SJCRH30 (cell line): ENCODE measurements around the gene TIMP3. TPM values are rescaled to one million over a fixed set of nuclear protein-coding genes. Genes with fewer than 3 reads are reported as not detected.

Experiments used
- DNase-seq, 2 experiments: peaks; one replicate each; pipeline ENCODE4 v3.0.0-alpha.2; 2015 to 2020
- H3K27ac ChIP-seq: fragments of 250-450 bp; sonication (Bioruptor Pico); 2 replicates; pipeline ENCODE4 v1.5.1; 2020; ENCODE audit warnings: mild to moderate bottlenecking, moderate library complexity
- H3K27me3 ChIP-seq: fragments of 250-450 bp; sonication (Bioruptor Pico); 2 replicates; pipeline ENCODE4 v1.5.1; 2020; ENCODE audit warnings: mild to moderate bottlenecking, moderate library complexity
- H3K36me3 ChIP-seq: fragments of 250-450 bp; sonication (Bioruptor Pico); 2 replicates; pipeline ENCODE4 v1.5.1; 2020; ENCODE audit warnings: mild to moderate bottlenecking, moderate library complexity
- H3K4me1 ChIP-seq: fragments of 250-450 bp; sonication (Bioruptor Pico); 2 replicates; pipeline ENCODE4 v1.5.1; 2020; ENCODE audit warnings: mild to moderate bottlenecking, moderate library complexity
- H3K4me3 ChIP-seq: fragments of 250-450 bp; sonication (Bioruptor Pico); 2 replicates; pipeline ENCODE4 v1.5.1; 2020; ENCODE audit warnings: mild to moderate bottlenecking, moderate library complexity
- H3K9me3 ChIP-seq: fragments of 250-450 bp; sonication (Bioruptor Pico); replicated peaks from 2 replicates; pipeline ENCODE4 v1.5.1; 2020; ENCODE audit warnings: mild to moderate bottlenecking, moderate library complexity
- total RNA-seq: library from RNA; depleted of rRNA; stranded (reverse); fragments of >200 nt; shearing (Covaris generic); gene quantifications from 2 replicates; pipeline ENCODE4 v1.2.3, GENCODE V29; 2014

The TIMP3 gene
- total RNA-seq, 1 experiment from 2014 or later: 35.0 TPM

DNA sequence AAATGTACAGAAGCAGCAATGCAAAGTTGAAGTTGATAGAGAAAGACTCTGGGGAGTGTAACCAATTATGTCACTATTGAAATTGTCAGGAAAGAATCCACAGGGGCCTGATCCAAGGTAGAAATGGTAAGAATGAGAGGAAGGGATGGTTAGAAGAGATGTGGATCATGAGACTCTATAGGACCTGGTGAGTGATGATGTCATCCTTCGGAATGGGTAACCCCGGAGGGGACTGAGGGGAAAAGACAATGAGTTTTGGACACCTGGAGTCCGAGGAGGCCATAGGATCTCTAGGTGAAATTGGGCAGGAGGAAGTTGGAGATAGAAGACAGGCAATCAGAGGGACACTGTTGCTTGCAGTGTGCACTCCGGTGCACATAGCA lies 6.3 kb upstream of the TIMP3 start:
- Histone ChIP-seq H3K36me3 (no peaks in the 10 kb centered on the region), H3K27me3 (no peaks in the 10 kb centered on the region), H3K27ac (no peak overlapping the region), H3K9me3 (no peaks in the 10 kb centered on the region), H3K4me3 (no peak overlapping the region), H3K4me1 (peaks cover 11% of the 10 kb centered on the region)
- no peak for DNase-seq

DNA sequence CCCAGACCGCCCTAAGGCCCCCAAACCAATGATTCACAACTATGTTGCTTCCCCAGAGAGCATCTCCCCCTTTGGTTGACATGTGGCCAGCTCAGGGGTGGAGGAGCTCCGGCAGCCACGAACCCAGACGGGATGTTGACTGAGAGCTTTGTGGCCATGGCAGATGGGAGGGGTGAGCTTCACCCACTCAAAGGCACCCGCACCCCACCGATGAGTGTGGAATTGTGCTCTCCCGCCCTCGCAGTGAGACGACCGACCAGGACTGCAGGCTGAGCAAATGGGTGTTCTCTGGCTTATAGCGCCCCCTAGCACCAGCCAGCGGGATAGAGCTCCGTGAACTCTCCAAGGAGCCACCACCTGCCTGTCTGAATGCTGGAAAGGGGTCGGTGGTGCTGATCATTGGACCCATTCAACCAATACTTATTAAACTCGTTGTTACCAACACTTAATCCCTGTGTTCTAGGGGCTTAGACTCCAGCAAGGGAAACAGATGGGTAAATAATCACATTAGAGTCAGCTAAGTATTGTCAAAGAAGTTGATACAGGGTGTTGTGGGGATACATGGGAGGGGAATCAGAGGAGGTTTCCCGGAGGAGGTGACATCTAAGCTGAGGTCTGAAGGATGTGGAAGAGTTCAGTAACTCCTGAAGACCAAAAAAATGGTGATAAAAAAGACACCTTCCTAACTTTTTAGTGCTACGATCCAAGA lies 4.5 kb upstream of the TIMP3 start:
- Histone ChIP-seq H3K9me3 (no peaks in the 10 kb centered on the region), H3K27me3 (no peaks in the 10 kb centered on the region), H3K36me3 (no peaks in the 10 kb centered on the region), H3K27ac (no peak overlapping the region), H3K4me1 (peaks cover 21% of the 10 kb centered on the region), H3K4me3 (no peak overlapping the region)
- DNase-seq: peak; percentile 55 to 79

DNA sequence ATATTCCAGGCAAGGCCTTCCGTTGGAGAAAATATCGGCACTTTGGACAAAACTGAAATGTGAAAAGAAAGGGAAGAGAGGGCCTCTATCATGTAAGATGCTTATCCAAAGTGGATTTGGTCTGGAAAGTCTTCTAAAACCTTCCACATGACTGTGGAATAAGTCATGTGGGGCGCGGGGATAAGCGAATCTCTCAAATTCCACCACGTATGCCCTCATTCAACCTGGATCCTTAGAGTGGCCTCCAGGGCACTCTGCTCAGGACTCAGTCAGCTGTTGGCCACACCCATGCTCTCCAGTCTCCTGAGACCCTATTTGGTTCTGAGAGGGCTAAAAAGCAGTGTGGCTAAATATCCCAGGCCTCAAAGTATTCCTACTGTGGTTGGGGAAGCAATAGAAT lies 2.0 kb upstream of the TIMP3 start:
- DNase-seq: peak in 1 of 2 experiments; percentile 23
- no peaks in the 10 kb centered on the region for H3K9me3 ChIP-seq

DNA sequence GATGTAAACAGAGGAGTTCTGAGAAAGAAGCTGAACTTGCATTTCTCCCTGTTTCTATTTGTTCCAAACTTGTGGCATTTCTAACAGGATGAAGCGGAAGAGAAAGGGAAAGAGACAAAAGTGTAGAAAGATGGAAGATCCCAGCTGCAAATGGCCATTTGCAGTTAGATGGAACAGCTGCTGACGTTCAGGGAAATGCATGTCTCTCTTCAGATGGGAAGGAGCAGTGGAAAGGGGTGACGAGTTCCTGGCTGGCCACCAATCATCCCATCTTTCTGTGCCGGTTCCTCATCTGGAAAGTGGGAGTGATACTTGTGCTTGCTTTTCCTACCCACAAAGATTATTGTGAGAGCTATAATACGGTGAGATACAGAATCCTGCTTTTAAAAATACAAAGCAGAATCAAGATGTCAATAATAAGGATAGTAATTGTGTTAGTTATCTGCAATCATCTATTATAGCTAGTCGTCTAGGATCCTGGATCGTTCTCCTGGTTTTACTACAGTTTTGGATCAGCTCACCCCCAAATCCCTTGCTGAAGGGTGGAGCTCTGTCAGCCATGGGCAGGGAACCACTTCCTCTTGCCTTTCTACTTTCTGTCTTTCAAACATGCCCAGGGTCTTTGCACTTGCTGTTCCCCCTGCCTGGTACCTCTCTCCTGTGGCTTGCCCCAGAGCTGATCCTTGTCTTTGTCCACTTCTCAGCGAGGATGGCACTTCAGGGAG lies 1.2 kb upstream of the TIMP3 start:
- no peaks in the 10 kb centered on the region for H3K36me3 ChIP-seq
- DNase-seq: peak; percentile 45 to 65
- no peaks in the 10 kb centered on the region for H3K27me3 ChIP-seq
- H3K4me3 ChIP-seq: no peak overlapping the region
- peak overlapping the region; percentile 33 for H3K27ac ChIP-seq
- H3K9me3 ChIP-seq: no peaks in the 10 kb centered on the region
- peaks cover 30% of the 10 kb centered on the region for H3K4me1 ChIP-seq

More for the DNA sequence above, 2.0 kb upstream of the TIMP3 start:
- H3K36me3 ChIP-seq: no peaks in the 10 kb centered on the region
- H3K4me3 ChIP-seq: no peak overlapping the region
- H3K27me3 ChIP-seq: no peaks in the 10 kb centered on the region
- peaks cover 30% of the 10 kb centered on the region for H3K4me1 ChIP-seq
- H3K27ac ChIP-seq: peak overlapping the region; percentile 33

DNA sequence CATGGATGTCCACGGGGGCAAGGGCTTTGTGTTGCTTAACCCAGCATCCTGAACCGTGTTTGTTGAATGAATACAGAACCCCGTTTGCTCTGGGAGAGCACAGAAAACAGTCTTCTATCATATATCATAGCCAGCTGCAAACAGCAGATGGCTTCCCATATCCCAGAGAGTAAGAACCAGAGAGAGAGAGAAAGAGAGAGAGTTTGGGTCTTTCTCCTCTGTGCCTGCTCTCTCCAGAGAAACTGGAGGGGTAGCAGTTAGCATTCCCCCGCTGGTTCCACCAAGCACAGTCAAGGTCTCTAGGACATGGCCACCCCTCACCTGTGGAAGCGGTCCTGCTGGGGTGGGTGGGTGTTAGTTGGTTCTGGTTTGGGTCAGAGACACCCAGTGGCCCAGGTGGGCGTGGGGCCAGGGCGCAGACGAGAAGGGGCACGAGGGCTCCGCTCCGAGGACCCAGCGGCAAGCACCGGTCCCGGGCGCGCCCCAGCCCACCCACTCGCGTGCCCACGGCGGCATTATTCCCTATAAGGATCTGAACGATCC lies 440 bp upstream of the TIMP3 start:
- Histone ChIP-seq H3K36me3 (no peaks in the 10 kb centered on the region), H3K4me3 (peak overlapping the region; percentile 75), H3K27ac (peak overlapping the region; percentile 31; the same call in 1 of the 2 replicates), H3K27me3 (no peaks in the 10 kb centered on the region), H3K4me1 (peaks cover 30% of the 10 kb centered on the region), H3K9me3 (no peaks in the 10 kb centered on the region)
- DNase-seq: peak in 1 of 2 experiments; percentile 34

DNA sequence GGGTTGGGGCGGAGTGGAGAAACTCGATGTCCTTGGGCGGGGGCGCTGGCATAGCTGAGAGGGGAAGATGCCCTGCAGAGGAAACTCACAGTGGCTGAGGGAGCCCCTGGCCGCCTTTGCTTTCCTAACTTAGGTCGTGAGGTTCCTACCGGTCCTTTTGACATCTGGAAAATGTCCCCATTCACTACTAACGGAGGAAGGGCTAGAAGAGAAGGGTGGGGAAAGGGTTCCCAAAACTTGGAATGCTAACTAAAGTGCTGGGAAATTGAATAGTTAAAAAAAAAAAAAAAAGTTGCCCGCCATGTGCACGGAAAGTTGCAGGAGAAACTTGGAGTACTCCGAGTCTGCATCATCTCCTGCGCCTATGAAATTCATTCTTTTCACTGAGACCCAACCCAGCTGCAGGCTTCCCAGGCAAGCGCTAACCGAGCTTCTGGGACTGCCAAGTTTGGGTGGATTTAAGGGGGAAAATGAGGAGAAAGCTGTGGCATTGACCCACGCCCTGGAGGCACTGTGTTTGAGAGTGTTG lies 796 bp downstream of the TIMP3 start:
- no peaks in the 10 kb centered on the region for H3K36me3 ChIP-seq
- H3K9me3 ChIP-seq: no peaks in the 10 kb centered on the region
- H3K27me3 ChIP-seq: no peaks in the 10 kb centered on the region
- peaks cover 30% of the 10 kb centered on the region for H3K4me1 ChIP-seq
- H3K4me3 ChIP-seq: peak overlapping the region; percentile 75
- peak in 1 of 2 experiments; percentile 32 for DNase-seq
- H3K27ac ChIP-seq: no peak overlapping the region; the same call in 1 of the 2 replicates

DNA sequence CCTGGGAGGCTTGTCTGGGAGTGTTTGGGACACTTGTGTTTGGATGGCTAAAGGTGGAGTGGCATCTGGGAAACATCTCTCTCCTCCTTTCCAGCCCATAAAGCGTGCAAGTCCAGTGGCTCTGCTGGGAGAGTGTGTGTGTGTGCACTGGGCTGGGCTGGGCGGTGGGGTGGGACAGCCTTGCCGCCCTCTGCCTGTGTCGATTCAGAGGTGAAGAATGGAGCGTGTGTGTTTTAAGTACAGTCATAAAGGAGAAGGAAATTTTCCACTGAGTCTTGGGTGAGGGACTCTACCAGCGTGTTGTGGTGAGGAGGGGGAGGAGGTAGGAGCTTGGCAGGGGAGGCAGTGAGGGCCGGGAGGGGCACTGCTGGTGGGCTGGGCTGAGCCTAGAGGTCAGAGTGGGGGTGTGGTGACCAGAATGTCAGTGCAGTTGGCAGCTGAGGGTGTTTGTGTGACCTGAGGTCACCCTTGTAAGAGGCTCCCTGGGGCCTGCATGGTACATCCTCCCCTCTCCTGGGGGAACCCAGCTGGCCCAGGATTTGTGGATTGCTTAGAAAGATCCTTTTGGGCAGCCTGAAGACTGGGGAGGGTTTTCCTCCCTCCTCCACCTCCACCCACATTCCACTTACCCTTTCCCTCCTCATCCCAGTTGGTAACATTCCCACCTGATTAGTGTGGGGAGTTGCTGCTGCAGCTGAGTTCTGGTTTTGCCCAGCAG lies 1.7 kb downstream of the TIMP3 start:
- H3K4me1 ChIP-seq: peaks cover 30% of the 10 kb centered on the region
- no peaks in the 10 kb centered on the region for H3K27me3 ChIP-seq
- no peak overlapping the region for H3K27ac ChIP-seq
- DNase-seq: peak in 1 of 2 experiments; percentile 30
- peak overlapping the region; percentile 75 for H3K4me3 ChIP-seq
- H3K9me3 ChIP-seq: no peaks in the 10 kb centered on the region
- H3K36me3 ChIP-seq: no peaks in the 10 kb centered on the region

DNA sequence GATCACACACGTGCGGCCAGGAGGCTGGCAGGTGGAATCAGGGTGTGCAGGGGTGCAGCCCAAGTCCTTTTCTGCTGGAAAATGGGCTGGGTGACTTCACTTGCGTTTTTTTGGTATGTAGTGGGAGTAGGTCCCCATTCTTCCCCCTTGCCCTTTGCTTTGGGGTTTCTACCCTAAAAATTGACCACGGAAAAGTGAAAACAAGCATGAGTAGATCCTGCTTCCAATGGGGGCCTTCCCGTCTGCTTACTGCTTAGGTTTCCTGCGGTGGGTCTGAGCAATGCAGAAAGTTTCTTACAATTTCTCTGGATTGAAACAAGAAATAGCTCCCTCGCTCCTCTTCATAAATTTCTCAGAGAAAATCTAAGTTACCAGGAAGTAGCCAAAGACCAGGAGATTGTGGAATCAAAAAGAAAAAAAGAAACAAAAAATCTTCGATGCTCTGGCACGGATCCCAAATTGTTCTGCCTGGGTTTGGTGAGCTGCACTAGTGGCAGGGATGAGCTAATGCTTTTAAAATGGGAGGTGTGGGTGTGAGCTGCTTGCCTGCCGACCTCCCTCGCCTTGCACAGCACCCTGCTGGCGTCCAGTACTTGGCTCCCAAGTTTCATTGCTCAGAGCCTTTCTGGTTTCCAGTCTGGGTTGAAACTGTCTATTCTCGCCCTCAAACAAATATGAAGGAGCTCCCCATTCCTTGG lies 2.4 kb downstream of the TIMP3 start:
- Histone ChIP-seq H3K36me3 (peaks cover 2% of the 10 kb centered on the region; the same call in 1 of the 2 replicates), H3K27ac (no peak overlapping the region), H3K27me3 (no peaks in the 10 kb centered on the region), H3K4me1 (peaks cover 30% of the 10 kb centered on the region), H3K4me3 (peak overlapping the region; percentile 75; the same call in 1 of the 2 replicates), H3K9me3 (no peaks in the 10 kb centered on the region)
- no peak for DNase-seq

DNA sequence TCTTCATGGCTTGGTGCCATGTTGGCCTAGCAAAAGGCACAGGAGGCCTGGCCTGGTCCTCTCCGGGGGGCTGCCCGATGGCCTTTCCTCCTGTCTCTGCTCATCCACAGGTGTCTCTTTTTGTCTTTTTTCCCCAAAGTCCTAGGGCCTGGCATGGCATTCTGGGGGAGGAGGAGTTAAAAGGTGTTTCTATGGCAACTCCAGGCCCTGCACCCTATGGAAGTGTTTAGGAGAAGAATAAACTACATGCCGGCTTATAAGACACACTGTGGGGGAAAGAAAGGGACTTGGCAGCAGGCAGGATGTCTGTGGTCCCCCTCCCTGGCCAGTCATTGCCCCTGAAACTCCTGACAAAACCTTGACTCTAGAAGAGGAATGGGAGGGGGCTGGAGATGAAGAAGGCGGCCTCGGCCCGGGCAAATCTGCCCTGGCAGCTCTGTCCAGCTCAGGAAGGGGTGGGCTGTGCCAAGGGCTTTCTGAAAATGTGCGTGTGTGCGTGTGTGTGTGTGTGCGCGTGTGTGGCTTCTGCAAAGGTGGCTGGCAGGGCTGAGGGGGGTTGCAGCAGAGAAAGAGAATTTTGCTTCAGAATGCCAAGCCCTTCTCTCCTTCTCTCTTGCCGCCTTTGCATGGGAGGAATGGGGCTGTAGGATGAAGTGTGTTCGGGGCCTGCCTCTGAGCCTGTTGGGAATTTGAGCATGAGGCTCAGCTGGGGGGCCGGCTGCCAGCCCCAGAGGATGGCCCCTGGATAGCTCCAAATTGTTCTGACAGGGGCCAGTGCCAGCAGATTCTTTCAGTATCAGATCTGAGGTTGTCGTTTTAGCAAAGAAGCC lies 3.2 kb downstream of the TIMP3 start:
- H3K9me3 ChIP-seq: no peaks in the 10 kb centered on the region
- peaks cover 2% of the 10 kb centered on the region; the same call in 1 of the 2 replicates for H3K36me3 ChIP-seq
- no peak for DNase-seq
- H3K4me3 ChIP-seq: no peak overlapping the region
- H3K27ac ChIP-seq: no peak overlapping the region
- H3K4me1 ChIP-seq: peaks cover 24% of the 10 kb centered on the region
- no peaks in the 10 kb centered on the region for H3K27me3 ChIP-seq

DNA sequence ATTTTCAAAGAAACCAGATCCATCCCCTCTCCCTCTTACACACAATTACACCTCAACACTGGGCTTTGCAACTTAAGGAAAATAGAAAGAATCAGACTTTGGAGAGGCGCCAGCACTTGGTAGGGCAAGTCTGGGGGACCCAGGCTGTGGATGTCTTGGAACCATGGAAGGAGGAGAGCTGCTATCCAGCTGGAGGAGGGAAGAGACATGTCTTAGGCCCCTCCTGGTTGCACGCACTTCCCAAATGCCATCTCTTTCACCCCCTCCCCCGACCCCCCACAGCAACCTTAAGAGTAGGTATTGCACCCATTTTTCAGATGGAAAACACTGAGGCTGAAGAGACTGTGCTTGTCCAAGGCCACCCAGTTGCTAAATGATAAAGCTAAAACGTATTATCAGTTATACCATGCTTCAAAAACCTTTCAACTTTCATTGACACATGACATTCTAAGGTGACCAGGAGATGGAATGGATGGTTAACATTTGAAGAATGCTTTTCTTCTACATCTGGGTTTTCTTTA lies 3.9 kb downstream of the TIMP3 start:
- no peaks in the 10 kb centered on the region for H3K27me3 ChIP-seq
- H3K36me3 ChIP-seq: peaks cover 2% of the 10 kb centered on the region; the same call in 1 of the 2 replicates
- no peak overlapping the region for H3K4me3 ChIP-seq
- H3K27ac ChIP-seq: no peak overlapping the region
- no peak for DNase-seq
- H3K9me3 ChIP-seq: no peaks in the 10 kb centered on the region
- peaks cover 17% of the 10 kb centered on the region for H3K4me1 ChIP-seq

DNA sequence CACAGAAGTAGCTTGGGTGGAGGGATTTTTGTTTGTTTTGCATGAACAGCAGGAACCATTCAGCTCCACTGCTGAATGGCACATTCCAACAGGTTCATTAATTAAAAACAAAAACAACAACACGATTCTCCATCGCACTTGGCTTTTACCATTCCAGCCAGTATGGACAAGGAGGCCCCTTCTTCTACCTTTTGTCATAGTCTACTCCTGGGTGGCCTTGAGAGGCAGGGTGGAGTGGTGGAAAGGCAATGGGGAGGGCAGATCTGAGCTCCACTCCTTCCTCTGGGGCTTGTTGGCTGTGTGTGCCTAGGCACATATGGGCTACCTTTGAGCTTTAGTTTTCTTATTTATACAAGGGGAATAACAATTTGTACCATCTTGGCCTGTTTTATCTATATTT lies 4.8 kb downstream of the TIMP3 start:
- Histone ChIP-seq H3K4me1 (peaks cover 9% of the 10 kb centered on the region), H3K27ac (no peak overlapping the region), H3K36me3 (peaks cover 2% of the 10 kb centered on the region; the same call in 1 of the 2 replicates), H3K4me3 (no peak overlapping the region), H3K27me3 (no peaks in the 10 kb centered on the region), H3K9me3 (no peaks in the 10 kb centered on the region)
- no peak for DNase-seq

DNA sequence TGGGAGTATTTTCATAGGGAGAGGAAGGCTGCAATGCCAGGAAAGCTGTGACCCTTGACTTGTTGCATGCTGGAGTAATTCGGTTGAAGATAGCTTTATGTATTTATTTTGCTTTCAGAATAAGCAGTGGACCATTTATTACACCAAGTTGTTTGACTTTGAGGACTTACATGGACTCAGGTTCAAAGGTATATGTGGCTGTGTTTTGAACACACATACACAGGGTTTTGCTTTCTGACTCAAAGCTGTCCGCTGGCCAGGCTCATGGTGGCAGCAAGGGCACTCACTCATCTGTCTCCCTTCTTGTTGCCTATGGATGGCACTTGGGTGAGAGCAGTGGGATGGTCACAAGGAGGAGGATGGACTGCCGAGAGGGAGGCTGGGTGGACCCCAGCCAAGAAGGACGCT lies 6.5 kb downstream of the TIMP3 start:
- no peak for DNase-seq
- peaks cover 5% of the 10 kb centered on the region for H3K4me1 ChIP-seq
- no peak overlapping the region for H3K4me3 ChIP-seq
- peaks cover 2% of the 10 kb centered on the region; the same call in 1 of the 2 replicates for H3K36me3 ChIP-seq
- no peaks in the 10 kb centered on the region for H3K9me3 ChIP-seq
- no peak overlapping the region for H3K27ac ChIP-seq
- no peaks in the 10 kb centered on the region for H3K27me3 ChIP-seq
